Hepatocyte (in vitro differentiated cells): ENCODE data around the gene KRTAP2-4. TPM values are rescaled to one million over a fixed set of nuclear protein-coding genes. Genes with fewer than 3 reads are reported as not detected.
A peak's percentile ranks its signal among the peaks of the same experiment; 100 is the strongest.
"Not testable (repeated sequence)": the region's sequence is repeated elsewhere in the genome, so short reads cannot be mapped to it uniquely, and the experiment has no call there.

Experiments
- DNase-seq: peaks from one replicate; pipeline ENCODE4 v3.0.0-alpha.2; 2016; ENCODE audit warnings: low spot score
- H2AFZ ChIP-seq: fragments of 200-600 bp; sonication (generic); 2 replicates; pipeline ENCODE4 v1.6.0; 2016; ENCODE audit warnings: antibody characterized with exemption, mild to moderate bottlenecking
- H3K27ac ChIP-seq: fragments of 200-600 bp; sonication (generic); 2 replicates; pipeline ENCODE4 v1.5.1; 2016; ENCODE audit warnings: mild to moderate bottlenecking
- H3K27me3 ChIP-seq: fragments of 200-600 bp; sonication (generic); 2 replicates; pipeline ENCODE4 v1.6.1; 2016
- H3K36me3 ChIP-seq: fragments of 200-600 bp; sonication (generic); replicated peaks from 2 replicates; pipeline ENCODE4 v1.5.1; 2016; ENCODE audit warnings: low read depth; ENCODE audit not compliant: insufficient read depth
- H3K4me1 ChIP-seq: fragments of 200-600 bp; sonication (generic); 2 replicates; pipeline ENCODE4 v1.5.1; 2016; ENCODE audit warnings: mild to moderate bottlenecking, moderate library complexity; ENCODE audit not compliant: insufficient read depth
- H3K4me2 ChIP-seq: fragments of 200-600 bp; sonication (generic); 2 replicates; pipeline ENCODE4 v1.6.0; 2016
- H3K4me3 ChIP-seq: fragments of 200-600 bp; sonication (generic); 2 replicates; pipeline ENCODE4 v1.5.1; 2016; ENCODE audit warnings: mild to moderate bottlenecking
- H3K79me2 ChIP-seq: fragments of 200-600 bp; sonication (generic); 2 replicates; pipeline ENCODE4 v1.6.0; 2017; ENCODE audit warnings: mild to moderate bottlenecking
- H3K9me2 ChIP-seq: fragments of 200-600 bp; sonication (generic); replicated peaks from 2 replicates; pipeline ENCODE4 v1.6.0; 2017; ENCODE audit warnings: mild to moderate bottlenecking; ENCODE audit not compliant: insufficient read depth
- H3K9me3 ChIP-seq: fragments of 200-600 bp; sonication (generic); 2 replicates; pipeline ENCODE4 v1.5.1; 2016; ENCODE audit warnings: low read depth, mild to moderate bottlenecking
- H4K20me1 ChIP-seq: fragments of 200-600 bp; sonication (generic); 2 replicates; pipeline ENCODE4 v1.6.0; 2016; ENCODE audit warnings: mild to moderate bottlenecking; ENCODE audit not compliant: insufficient read depth, poor library complexity, severe bottlenecking
- CTCF ChIP-seq: fragments of 200-600 bp; sonication (generic); IDR thresholded peaks from 2 replicates; pipeline ENCODE4 v1.5.1; 2016; ENCODE audit warnings: antibody characterized with exemption, mild to moderate bottlenecking; ENCODE audit not compliant: poor library complexity
- EZH2 ChIP-seq: fragments of 200-600 bp; sonication (generic); IDR thresholded peaks from 2 replicates; pipeline ENCODE4 v1.6.1; 2016; ENCODE audit warnings: antibody characterized with exemption, mild to moderate bottlenecking, borderline replicate concordance
- EZH2phosphoT487 ChIP-seq: fragments of 200-600 bp; sonication (generic); IDR thresholded peaks from one replicate; pipeline ENCODE4 v1.6.1; 2018; ENCODE audit warnings: antibody characterized with exemption, mild to moderate bottlenecking, low read depth, moderate library complexity; ENCODE audit not compliant: unreplicated experiment, severe bottlenecking
- WGBS: methylation state at CpG from one replicate; pipeline ENCODE4 v1.1.6; 2016; ENCODE audit warnings: low lambda C conversion rate; ENCODE audit errors: missing lambda C conversion rate; 5-methylcytosine and 5-hydroxymethylcytosine counted together
- polyA plus RNA-seq: library from polyadenylated mRNA; unstranded; fragments of >200 nt; fragmentation: Nextera tagmentation; extraction: Ambion mirVana; gene quantifications from 2 replicates; pipeline ENCODE4 v1.2.1, GENCODE V29; 2016
- total RNA-seq: library from RNA; depleted of rRNA; stranded (reverse); fragments of >200 nt; gene quantifications from 2 replicates; pipeline ENCODE4 v1.2.3, GENCODE V29; 2014

The KRTAP2-4 gene
- total and polyA plus RNA-seq, 2 experiments from 2014 or later = not detected

DNA sequence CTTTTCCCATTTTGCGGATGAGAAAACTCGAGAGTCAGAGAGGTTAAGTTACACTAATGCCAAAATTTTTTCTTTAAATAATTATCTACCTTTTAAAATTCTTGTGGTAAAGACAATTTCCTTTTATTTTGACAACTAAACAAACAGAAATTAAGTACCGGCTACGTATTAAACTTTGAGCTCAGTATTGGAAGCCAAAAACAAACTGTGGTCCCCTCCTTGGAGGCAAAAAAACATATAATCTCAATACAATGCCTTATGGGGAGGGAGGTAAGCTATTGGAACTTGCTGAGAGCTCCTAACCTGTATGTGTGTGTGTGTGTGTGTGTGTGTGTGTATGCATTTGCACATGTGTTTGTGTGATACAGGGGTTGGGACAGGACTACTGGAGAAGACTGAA is 2.2 kb downstream of the KRTAP2-4 start:
- H3K4me3 ChIP-seq = no peak overlapping the region
- H2AFZ ChIP-seq = no peak overlapping the region
- no peak for DNase-seq
- no peak for TF ChIP-seq CTCF
- TF ChIP-seq EZH2 = no peak
- TF ChIP-seq EZH2phosphoT487 = no peak
- H3K4me1 ChIP-seq = no peaks in the 10 kb centered on the region
- no peaks in the 10 kb centered on the region for H3K9me3 ChIP-seq
- H3K36me3 ChIP-seq = no peaks in the 10 kb centered on the region
- H3K27me3 ChIP-seq = no peaks in the 10 kb centered on the region
- H3K79me2 ChIP-seq = no peaks in the 10 kb centered on the region
- H3K27ac ChIP-seq = no peak overlapping the region
- H3K4me2 ChIP-seq = no peak overlapping the region
- no peaks in the 10 kb centered on the region for H4K20me1 ChIP-seq
- 79% methylated on average over 4 of the region's 4 CpGs for WGBS
- H3K9me2 ChIP-seq = no peaks in the 10 kb centered on the region

DNA sequence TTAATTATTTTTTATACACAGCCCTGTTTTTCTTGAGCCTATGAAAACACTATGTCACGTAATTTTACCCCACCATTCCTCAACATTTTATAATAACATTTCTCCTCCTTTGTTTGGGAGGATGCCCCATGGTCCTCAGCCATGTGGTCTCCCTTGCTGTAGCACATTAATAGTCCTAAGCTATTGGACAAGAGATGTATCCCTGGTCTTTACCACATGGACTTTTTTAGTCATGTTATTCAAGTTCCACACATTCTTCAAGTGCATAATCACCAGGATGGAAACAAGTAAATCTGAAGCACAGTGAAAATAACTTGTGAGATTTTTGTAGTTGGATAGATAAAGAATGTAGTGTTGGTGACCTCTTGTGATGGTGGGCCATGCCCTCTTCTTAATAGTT is 3.7 kb downstream of the KRTAP2-4 start:
- H3K79me2 ChIP-seq = no peaks in the 10 kb centered on the region
- no peaks in the 10 kb centered on the region for H3K9me3 ChIP-seq
- no peak for DNase-seq
- no peak overlapping the region for H2AFZ ChIP-seq
- no peak overlapping the region for H3K4me2 ChIP-seq
- no peaks in the 10 kb centered on the region for H3K4me1 ChIP-seq
- H3K4me3 ChIP-seq = no peak overlapping the region
- no peaks in the 10 kb centered on the region for H3K9me2 ChIP-seq
- H3K27ac ChIP-seq = peak overlapping the region; percentile 18
- 76% methylated on average over 1 of the region's 1 CpG for WGBS
- TF ChIP-seq EZH2 = no peak
- TF ChIP-seq CTCF = no peak
- TF ChIP-seq EZH2phosphoT487 = no peak
- no peaks in the 10 kb centered on the region for H4K20me1 ChIP-seq
- no peaks in the 10 kb centered on the region for H3K27me3 ChIP-seq
- no peaks in the 10 kb centered on the region for H3K36me3 ChIP-seq

DNA sequence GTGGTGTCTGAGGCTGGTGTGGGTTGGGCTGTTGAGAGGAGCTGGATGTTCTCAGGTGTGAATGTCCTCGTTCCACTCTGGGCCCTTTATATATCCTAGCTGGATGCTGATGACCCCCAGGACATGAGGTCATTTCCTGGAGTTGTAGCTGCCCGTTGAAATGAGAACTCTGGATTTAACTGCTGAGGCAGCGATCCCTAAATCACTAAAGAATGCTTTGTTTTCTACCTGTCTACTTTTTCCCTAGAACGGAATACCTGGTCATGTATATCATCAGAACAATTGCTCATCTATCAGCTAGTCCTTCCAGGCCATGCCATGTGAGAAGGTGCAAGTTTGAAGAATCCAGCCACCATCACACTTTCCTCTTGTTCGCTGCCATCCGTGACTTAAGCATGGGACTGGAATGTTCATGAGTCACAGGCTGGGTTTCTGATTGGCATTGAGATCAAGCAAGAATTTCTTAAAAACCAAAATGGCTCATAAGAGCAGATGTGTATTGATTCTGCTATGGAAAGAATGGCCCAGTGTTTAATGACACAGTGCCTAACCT is 5.6 kb downstream of the KRTAP2-4 start, which contains the start of gene KRTAP2-3:
Gene KRTAP2-3, minus strand, starts transcription at position 63 of the 553 bp plus-strand sequence. CDS start 64 bp downstream, outside the sequence.
- Histone ChIP-seq H3K27ac (no peak within 1 kb of the TSS), H3K9me2 (no peaks in the 10 kb centered on the region), H3K4me3 (no peak within 1 kb of the TSS), H3K9me3 (no peaks in the 10 kb centered on the region), H3K4me2 (no peak within 1 kb of the TSS), H4K20me1 (no peaks in the 10 kb centered on the region), H3K36me3 (no peaks in the 10 kb centered on the region), H3K27me3 (no peaks in the 10 kb centered on the region), H3K79me2 (no peaks in the 10 kb centered on the region), H2AFZ (no peak within 1 kb of the TSS), H3K4me1 (no peaks in the 10 kb centered on the region)
- DNase-seq = no peak
- 74% methylated on average over 6 of the region's 6 CpGs for WGBS
- no peak for TF ChIP-seq EZH2
- no peak for TF ChIP-seq EZH2phosphoT487
- no peak for TF ChIP-seq CTCF

DNA sequence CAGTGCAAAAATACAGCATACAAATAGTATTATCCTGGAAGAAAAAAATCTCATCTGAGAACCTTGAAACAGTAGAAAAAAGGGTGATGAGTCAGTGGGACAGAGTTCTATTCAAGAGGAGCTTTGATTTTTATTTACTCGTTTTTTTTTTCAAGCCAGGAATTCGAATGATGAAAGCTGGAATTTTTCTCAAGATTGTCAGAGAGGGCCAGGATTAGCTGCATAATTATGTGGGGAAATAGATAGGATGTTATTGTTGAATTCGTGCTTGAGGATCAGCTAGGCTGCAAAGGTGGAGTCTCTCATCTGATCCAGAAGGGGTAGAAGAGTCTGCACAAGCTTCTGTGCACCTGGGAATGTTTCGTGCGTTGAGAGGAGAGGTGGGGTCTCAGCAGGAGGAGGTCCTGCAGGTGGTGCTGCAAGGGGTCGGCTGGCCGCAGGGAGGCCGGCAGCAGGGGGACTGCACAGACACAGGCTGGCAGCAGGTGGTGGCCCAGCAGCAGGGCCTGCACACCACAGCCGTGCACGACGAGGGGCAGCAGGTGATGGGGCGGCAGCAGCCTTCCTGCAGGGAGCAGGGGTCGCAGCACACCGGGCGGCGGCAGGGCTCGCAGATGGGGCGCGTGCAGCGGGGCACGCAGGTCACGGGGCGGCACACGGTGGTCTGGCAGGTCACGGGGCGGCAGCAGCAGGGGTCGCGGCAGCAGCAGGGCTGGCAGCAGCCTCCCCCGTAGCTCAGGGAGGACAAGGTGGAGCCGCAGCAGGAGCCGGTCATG is 6.2 kb downstream of the KRTAP2-4 start:
- not testable (repeated sequence) for H2AFZ ChIP-seq, H3K9me2 ChIP-seq, H3K4me3 ChIP-seq, H3K4me1 ChIP-seq, H3K9me3 ChIP-seq, H3K27ac ChIP-seq, H3K4me2 ChIP-seq, H3K36me3 ChIP-seq, H3K79me2 ChIP-seq, H4K20me1 ChIP-seq, H3K27me3 ChIP-seq
- 67% methylated on average over 12 of the region's 31 CpGs for WGBS
- DNase-seq = peak; percentile 28
